HG03175 (cell line): ENCODE results near the gene HCRTR1.

Experiments
- ATAC-seq: cut with Tn5 transposase; IDR thresholded peaks from one replicate; pipeline ENCODE4 v1.9.1; 2021; ENCODE audit warnings: mild to moderate bottlenecking, moderate library complexity; ENCODE audit not compliant: unreplicated experiment

HCRTR1 gene

GRCh38 chr1:31625561-31626222, 8.2 kb downstream of the HCRTR1 start:
- no peak for ATAC-seq

- ATAC-seq, result no peak
Observed at GRCh38 chr1:31626223-31627207, 9.0 kb downstream of the HCRTR1 start.

GRCh38 chr1:31627301-31627929, 9.9 kb downstream of the HCRTR1 start:
- no peak for ATAC-seq

- no peak for ATAC-seq
Observed at GRCh38 chr1:31627930-31628559, 10.6 kb downstream of the HCRTR1 start.

- no peak for ATAC-seq
Observed at GRCh38 chr1:31628931-31629556, 11.6 kb downstream of the HCRTR1 start.

- no peak for ATAC-seq
Observed at GRCh38 chr1:31632649-31633048, 15.2 kb downstream of the HCRTR1 start.

- no peak for ATAC-seq
Observed at GRCh38 chr1:31633117-31633516, 15.6 kb downstream of the HCRTR1 start.

GRCh38 chr1:31637915-31638673, 20.6 kb downstream of the HCRTR1 start:
- no peak for ATAC-seq

- ATAC-seq, result no peak
Observed at GRCh38 chr1:31639543-31639942, 22.1 kb downstream of the HCRTR1 start.

- ATAC-seq, result no peak
Observed at GRCh38 chr1:31640179-31640578, 22.7 kb downstream of the HCRTR1 start.

GRCh38 chr1:31640964-31641363, 23.5 kb downstream of the HCRTR1 start:
- no peak for ATAC-seq

- ATAC-seq, result no peak
Observed at GRCh38 chr1:31642366-31642765, 24.9 kb downstream of the HCRTR1 start.

- no peak for ATAC-seq
Observed at GRCh38 chr1:31642897-31643296, 25.4 kb downstream of the HCRTR1 start.

- no peak for ATAC-seq
Observed at GRCh38 chr1:31643976-31644559, 26.6 kb downstream of the HCRTR1 start.

- ATAC-seq, result peak; percentile 94
Observed at GRCh38 chr1:31644560-31645273, 27.2 kb downstream of the HCRTR1 start, which contains the start of gene PEF1. TSS of gene PEF1 (minus strand) at chr1:31644876. CDS start at chr1:31644864, 12 bp downstream.

GRCh38 chr1:31645274-31645568, 27.7 kb downstream of the HCRTR1 start:
- ATAC-seq, result no peak

GRCh38 chr1:31646259-31646960, 28.9 kb downstream of the HCRTR1 start:
- no peak for ATAC-seq

- ATAC-seq, result no peak
Observed at GRCh38 chr1:31647106-31647505, 29.6 kb downstream of the HCRTR1 start.
